Measurements from ENCODE around the gene CC2D1A.

The CC2D1A gene

DNA sequence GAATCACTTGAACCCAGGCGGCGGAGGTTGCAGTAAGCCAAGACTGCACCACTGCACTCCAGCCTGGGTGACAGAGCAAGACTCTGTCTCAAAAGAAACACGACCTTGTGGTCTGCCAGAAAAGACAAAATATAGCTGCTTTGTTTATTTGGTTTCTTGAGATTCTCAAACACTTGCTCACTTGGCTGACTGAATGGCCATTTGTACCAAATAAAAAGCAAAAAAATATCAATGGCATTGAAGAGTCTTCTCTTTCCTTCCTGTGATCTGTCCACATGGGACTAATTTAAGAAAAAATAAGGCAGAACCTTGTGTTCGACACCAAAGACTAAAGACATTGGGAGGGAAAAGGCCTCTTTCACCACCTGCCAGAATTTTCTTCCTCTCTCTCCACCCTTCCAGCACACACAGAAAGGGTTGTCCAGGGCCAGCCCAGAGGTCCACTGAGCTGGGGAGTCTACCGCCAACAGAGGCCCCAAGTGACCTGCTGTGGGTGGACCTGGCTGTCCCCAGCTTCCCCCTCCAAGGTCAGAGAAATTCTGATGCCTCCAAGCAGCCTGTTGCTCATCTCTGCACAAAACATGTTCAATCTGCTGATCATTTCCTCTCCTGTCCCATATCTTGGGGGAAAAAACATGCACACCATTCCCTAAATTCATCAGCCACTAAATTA is 6.0 kb upstream of the CC2D1A start:
- no peaks in the 10 kb centered on the region for H3K27me3 Mint-ChIP-seq
- H3K36me3 Mint-ChIP-seq (ENCODE audit: insufficient read depth): no peaks in the 10 kb centered on the region
- no peaks in the 10 kb centered on the region for H3K9me3 Mint-ChIP-seq
- H3K4me3 Mint-ChIP-seq: no peak overlapping the region
- H3K27ac Mint-ChIP-seq (ENCODE audit: low read depth): no peak overlapping the region
- H3K4me1 Mint-ChIP-seq: no peaks in the 10 kb centered on the region
- ATAC-seq (replicated peaks; ENCODE audit: extremely low read depth, poor library complexity, severe bottlenecking) (no peak), DNase-seq (ENCODE audit: low spot score in 2 of 2) (no peak)

DNA sequence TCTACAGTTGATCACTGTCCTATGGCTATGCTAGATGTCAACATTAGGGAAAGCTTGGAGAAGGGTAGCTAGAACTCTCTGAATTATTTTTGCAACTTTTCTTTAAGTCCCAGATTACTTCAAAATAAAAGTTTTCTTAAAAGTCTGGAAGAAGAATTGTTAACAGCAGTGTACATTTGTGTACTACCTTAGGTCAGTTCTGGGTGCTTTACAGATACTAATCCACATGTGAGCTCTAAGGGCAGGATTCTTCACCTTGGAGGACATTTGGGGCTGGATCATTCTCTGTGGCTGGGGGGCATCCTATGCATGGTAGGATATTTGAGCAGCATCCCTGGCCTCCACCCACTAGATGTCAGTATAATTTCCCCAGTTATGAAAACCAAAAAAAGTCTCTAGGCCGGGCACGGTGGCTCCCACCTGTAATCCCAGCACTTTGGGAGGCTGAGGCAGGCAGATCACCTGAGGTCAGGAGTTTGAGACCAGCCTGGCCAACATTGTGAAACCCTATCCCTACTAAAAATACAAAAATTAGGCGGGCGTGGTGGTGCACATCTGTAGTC is 2.9 kb upstream of the CC2D1A start:
- H3K36me3 Mint-ChIP-seq (ENCODE audit: insufficient read depth): peaks cover 2% of the 10 kb centered on the region
- ATAC-seq (replicated peaks; ENCODE audit: extremely low read depth, poor library complexity, severe bottlenecking): no peak
- no peak overlapping the region for H3K4me3 Mint-ChIP-seq
- H3K27me3 Mint-ChIP-seq: no peaks in the 10 kb centered on the region
- no peaks in the 10 kb centered on the region for H3K9me3 Mint-ChIP-seq
- DNase-seq (ENCODE audit: low spot score in 2 of 2): no peak
- H3K27ac Mint-ChIP-seq (ENCODE audit: low read depth): no peak overlapping the region
- H3K4me1 Mint-ChIP-seq: peaks cover 12% of the 10 kb centered on the region

DNA sequence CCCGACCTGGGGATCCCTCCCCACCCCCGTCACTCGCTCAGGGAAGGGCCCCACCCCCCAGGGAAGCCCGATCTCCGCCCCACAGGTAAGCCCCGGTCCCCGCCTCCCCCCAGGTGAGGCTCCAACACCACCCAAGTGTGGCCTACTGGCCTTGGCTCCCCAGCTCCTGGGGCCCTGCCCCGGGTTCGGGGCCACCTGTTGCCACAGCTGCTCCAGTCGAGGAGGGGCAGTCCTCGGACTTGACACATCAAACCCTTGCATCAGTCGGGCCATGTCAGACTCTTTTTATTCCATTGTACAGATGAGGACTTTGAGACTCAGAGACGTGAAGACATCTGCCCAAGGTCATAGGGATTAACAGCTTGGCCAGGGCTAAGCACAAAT is 512 bp downstream of the CC2D1A start:
- DNase-seq (ENCODE audit: low spot score in 2 of 2): no peak

DNA sequence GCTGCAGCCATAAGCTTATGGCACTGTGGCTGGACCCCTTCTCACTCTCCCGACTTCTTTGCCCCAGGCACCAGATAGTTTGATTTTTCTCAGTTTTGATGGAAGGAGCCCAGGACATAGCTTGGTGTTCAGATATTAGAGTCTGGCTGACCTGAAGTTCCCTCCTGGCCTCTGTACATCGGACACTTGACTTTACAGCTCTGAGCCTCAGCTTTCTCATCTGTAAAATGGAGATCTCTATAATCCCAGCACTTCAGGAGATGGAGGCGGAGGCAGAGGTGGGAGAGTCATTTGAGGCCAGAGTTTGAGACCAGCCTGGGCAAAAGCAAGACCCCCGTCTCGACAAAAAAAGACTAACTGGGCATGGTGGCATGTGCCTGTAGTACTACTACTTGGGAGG is 909 bp downstream of the CC2D1A start:
- peak overlapping the region; percentile 46 for H3K27ac Mint-ChIP-seq (ENCODE audit: low read depth)
- H3K4me1 Mint-ChIP-seq: peaks cover 12% of the 10 kb centered on the region
- no peaks in the 10 kb centered on the region for H3K27me3 Mint-ChIP-seq

More for the DNA sequence above, 512 bp downstream of the CC2D1A start:
- peaks cover 19% of the 10 kb centered on the region for H3K36me3 Mint-ChIP-seq (ENCODE audit: insufficient read depth)
- peaks cover 12% of the 10 kb centered on the region for H3K4me1 Mint-ChIP-seq
- peak; percentile 37 for ATAC-seq (replicated peaks; ENCODE audit: extremely low read depth, poor library complexity, severe bottlenecking)
- H3K4me3 Mint-ChIP-seq: peak overlapping the region; percentile 84
- no peaks in the 10 kb centered on the region for H3K27me3 Mint-ChIP-seq
- H3K27ac Mint-ChIP-seq (ENCODE audit: low read depth): peak overlapping the region; percentile 46
- H3K9me3 Mint-ChIP-seq: no peaks in the 10 kb centered on the region

DNA sequence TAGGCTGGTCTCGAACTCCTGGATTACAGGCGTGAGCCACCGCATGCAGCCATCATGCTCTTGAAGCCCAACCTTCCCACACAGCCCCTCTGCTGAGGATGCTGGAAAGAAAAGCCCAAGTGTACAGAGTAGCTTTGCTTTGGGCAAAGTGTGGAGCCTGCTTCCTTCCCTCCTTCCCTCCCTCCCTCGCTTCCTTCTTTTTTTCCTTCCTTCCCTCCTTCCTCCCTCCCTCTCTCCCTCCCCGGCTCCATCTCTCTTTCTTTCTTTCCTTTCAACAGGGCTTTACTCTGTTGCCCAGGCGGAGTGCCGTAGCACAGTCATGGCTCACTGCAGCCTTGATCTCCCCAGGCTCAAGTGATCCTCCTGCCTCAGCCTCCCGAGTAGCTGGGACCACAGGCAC is 2.7 kb downstream of the CC2D1A start:
- Mint-ChIP-seq H3K4me3 (no peak overlapping the region), H3K4me1 (peaks cover 12% of the 10 kb centered on the region), H3K36me3 (ENCODE audit: insufficient read depth) (peaks cover 27% of the 10 kb centered on the region), H3K27me3 (no peaks in the 10 kb centered on the region), H3K27ac (ENCODE audit: low read depth) (no peak overlapping the region), H3K9me3 (no peaks in the 10 kb centered on the region)
- DNase-seq (ENCODE audit: low spot score in 2 of 2): no peak
- ATAC-seq (replicated peaks; ENCODE audit: extremely low read depth, poor library complexity, severe bottlenecking): no peak

More for the DNA sequence above, 909 bp downstream of the CC2D1A start:
- Mint-ChIP-seq H3K4me3 (peak overlapping the region; percentile 84), H3K36me3 (ENCODE audit: insufficient read depth) (peaks cover 22% of the 10 kb centered on the region), H3K9me3 (no peaks in the 10 kb centered on the region)
- ATAC-seq (replicated peaks; ENCODE audit: extremely low read depth, poor library complexity, severe bottlenecking) (no peak), DNase-seq (ENCODE audit: low spot score in 2 of 2) (no peak)

DNA sequence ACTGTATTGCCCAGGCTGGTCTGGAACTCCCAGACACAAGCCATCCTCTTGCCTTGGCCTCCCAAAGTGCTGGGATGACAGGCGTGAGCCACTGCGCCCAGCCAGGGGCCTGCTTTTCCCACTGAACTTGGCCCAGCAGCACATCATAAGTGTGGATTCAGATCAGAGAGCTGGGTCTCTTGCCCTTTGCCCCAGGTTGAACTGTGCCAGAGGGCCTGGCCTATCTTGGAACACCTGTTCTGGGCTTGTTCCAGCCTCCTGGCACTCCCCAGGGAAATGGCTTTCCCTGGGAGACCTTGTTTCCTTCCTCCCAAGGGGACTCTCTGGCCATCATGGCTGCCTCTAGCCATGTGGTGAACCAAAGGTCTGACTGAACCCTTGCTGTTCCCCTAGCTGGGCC is 3.4 kb downstream of the CC2D1A start:
- H3K27ac Mint-ChIP-seq (ENCODE audit: low read depth): no peak overlapping the region
- no peak overlapping the region for H3K4me3 Mint-ChIP-seq
- H3K27me3 Mint-ChIP-seq: no peaks in the 10 kb centered on the region
- no peak for DNase-seq (ENCODE audit: low spot score in 2 of 2)
- H3K9me3 Mint-ChIP-seq: no peaks in the 10 kb centered on the region
- no peak for ATAC-seq (replicated peaks; ENCODE audit: extremely low read depth, poor library complexity, severe bottlenecking)
- H3K36me3 Mint-ChIP-seq (ENCODE audit: insufficient read depth): peaks cover 27% of the 10 kb centered on the region
- H3K4me1 Mint-ChIP-seq: peaks cover 12% of the 10 kb centered on the region

DNA sequence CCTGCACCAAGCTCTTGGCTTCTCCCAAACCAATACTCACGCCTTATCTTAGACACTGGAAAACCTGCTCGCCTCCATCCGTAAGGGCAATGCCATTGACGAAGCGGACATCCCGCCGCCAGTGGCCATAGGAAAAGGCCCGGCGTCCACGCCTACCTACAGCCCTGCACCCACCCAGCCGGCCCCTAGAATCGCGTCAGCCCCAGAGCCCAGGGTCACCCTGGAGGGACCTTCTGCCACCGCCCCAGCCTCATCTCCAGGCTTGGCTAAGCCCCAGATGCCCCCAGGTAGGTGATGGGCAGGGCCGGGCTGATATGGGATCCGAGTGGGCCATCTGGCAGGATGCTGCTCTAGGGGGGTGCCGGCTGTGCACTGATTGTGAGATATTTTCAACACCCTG is 7.4 kb downstream of the CC2D1A start:
- Mint-ChIP-seq H3K9me3 (no peaks in the 10 kb centered on the region), H3K27me3 (no peaks in the 10 kb centered on the region), H3K4me3 (no peak overlapping the region), H3K4me1 (no peaks in the 10 kb centered on the region), H3K36me3 (ENCODE audit: insufficient read depth) (peaks cover 48% of the 10 kb centered on the region), H3K27ac (ENCODE audit: low read depth) (no peak overlapping the region)
- ATAC-seq (replicated peaks; ENCODE audit: extremely low read depth, poor library complexity, severe bottlenecking) (no peak), DNase-seq (ENCODE audit: low spot score in 2 of 2) (no peak)

DNA sequence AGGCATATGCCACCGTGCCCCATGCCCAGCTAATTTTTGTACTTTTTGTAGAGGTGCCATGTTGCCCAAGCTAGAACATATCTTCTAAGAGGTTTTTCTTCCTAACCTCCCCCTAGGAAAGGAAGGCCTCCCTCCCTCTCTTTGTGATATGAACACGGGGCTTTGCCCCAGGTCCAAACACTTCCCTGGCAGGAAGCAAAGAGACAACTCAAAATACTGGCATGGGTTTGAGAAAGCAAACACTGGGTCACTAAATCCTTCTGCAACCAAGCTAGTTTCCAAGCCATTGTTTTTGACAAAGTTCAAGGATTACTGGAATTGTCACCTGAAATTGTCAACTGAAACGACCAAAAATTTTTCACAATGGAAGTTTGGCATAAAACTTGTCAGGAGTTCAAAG is 8.8 kb downstream of the CC2D1A start:
- DNase-seq (ENCODE audit: low spot score in 2 of 2) (no peak), ATAC-seq (replicated peaks; ENCODE audit: extremely low read depth, poor library complexity, severe bottlenecking) (no peak)
- Mint-ChIP-seq H3K27me3 (no peaks in the 10 kb centered on the region), H3K27ac (ENCODE audit: low read depth) (no peak overlapping the region), H3K9me3 (no peaks in the 10 kb centered on the region), H3K36me3 (ENCODE audit: insufficient read depth) (peaks cover 44% of the 10 kb centered on the region), H3K4me3 (no peak overlapping the region), H3K4me1 (no peaks in the 10 kb centered on the region)

DNA sequence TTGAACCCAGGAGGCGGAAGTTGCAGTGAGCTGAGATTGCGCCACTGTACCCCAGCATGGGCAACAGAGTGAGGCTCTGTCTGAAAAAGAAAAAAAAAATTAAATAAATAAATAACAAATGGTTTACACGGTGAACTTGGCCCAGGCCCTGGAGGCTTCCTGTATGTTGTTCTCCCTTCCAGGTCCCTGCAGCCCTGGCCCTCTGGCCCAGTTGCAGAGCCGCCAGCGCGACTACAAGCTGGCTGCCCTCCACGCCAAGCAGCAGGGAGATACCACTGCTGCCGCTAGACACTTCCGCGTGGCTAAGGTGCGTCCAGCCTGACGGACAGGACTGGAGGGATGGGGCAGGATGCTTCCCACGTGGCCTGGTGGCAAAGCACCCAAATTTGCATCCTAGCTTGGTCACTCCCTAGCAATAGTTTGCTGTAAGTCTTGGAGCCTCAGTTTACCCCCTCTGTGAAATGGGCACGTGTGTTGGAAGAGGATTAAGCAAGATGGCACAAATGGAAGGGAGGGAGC is 11.9 kb downstream of the CC2D1A start:
- Mint-ChIP-seq H3K9me3 (no peaks in the 10 kb centered on the region), H3K36me3 (ENCODE audit: insufficient read depth) (peaks cover 38% of the 10 kb centered on the region), H3K27me3 (no peaks in the 10 kb centered on the region), H3K4me3 (no peak overlapping the region), H3K27ac (ENCODE audit: low read depth) (no peak overlapping the region), H3K4me1 (peaks cover 4% of the 10 kb centered on the region)
- no peak for ATAC-seq (replicated peaks; ENCODE audit: extremely low read depth, poor library complexity, severe bottlenecking)
- no peak for DNase-seq (ENCODE audit: low spot score in 2 of 2)

DNA sequence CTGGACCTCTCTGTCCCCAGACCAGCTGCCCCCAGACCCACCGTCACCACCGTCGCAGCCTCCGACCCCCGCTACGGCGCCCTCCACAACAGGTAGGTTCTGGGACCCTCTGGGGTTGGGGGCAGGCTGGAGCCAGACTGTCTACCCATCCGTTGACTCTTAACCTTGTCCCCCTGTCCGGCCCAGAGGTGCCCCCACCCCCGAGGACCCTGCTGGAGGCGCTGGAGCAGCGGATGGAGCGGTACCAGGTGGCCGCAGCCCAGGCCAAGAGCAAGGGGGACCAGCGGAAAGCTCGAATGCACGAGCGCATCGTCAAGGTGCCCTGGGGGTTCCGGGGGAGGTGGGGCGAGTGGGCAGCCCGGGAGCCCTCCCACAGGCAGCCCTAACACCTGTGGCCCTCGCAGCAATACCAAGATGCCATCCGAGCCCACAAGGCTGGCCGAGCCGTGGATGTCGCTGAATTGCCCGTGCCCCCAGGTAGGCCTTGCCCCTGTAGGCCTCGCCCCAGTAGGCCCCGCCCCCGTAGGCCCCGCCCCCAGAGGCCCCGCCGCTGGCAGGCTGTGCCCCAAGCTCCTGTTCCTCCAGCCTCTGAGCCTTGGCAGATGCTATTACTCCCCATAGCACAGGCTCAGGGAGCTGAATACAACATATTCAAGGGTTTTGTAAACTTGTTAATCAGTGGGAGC is 12.9 kb downstream of the CC2D1A start:
- Mint-ChIP-seq H3K27me3 (no peaks in the 10 kb centered on the region), H3K27ac (ENCODE audit: low read depth) (no peak overlapping the region), H3K4me3 (no peak overlapping the region), H3K9me3 (no peaks in the 10 kb centered on the region), H3K36me3 (ENCODE audit: insufficient read depth) (peaks cover 39% of the 10 kb centered on the region), H3K4me1 (peaks cover 4% of the 10 kb centered on the region)
- DNase-seq (ENCODE audit: low spot score in 2 of 2): no peak
- no peak for ATAC-seq (replicated peaks; ENCODE audit: extremely low read depth, poor library complexity, severe bottlenecking)

DNA sequence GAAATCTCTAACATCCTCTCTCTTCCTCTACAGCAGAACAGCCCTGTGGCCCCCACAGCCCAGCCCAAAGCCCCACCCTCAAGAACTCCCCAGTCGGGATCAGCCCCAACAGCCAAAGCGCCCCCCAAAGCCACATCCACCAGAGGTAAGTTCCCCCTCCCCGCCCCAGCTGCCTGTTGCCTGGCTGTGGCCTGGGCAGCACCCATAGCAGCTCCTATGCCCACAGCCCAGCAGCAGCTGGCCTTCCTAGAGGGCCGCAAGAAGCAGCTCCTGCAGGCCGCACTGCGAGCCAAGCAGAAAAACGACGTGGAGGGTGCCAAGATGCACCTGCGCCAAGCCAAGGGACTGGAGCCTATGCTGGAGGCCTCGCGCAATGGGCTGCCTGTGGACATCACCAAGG is 14.5 kb downstream of the CC2D1A start:
- no peak for ATAC-seq (replicated peaks; ENCODE audit: extremely low read depth, poor library complexity, severe bottlenecking)

DNA sequence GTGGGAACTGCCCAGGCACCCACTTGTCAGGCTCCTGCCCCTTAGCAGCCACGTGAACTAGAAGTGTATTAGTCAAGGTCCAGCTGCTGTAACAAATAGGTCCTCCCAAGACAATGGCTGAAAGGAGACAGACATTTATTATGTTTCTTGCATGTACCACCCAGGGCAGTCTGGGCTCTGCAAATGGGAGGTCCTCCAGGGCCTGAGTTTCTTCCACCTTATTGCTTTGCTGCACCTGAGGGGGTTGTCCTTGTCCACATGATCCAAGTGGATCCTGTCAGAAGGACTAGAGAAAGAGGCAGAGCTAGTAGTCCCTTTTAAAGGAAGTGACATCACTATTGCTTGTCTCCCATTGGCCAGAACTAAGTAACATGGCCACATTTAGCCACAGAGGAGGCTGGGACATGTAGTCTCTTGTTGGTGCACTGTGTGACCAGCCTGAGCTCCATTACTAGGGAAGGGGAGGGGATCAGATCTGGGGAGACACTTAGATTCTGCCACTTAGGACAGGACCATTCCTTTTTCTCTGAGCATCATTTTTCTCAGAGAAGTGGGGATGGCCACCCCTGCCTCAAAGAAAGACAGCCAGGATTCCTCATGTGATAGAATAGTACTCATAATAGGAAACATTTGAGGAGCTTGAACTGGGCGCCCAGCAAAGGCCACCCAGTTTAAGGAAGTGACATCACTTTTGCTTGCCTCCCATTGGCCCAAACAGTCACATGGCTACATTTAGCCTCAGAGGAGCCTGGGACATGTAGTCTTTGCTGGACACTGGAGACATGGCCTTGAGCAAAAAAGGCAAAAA is 15.1 kb downstream of the CC2D1A start:
- H3K9me3 Mint-ChIP-seq: no peaks in the 10 kb centered on the region
- peaks cover 25% of the 10 kb centered on the region for H3K36me3 Mint-ChIP-seq (ENCODE audit: insufficient read depth)
- ATAC-seq (replicated peaks; ENCODE audit: extremely low read depth, poor library complexity, severe bottlenecking) (peak; percentile 75), DNase-seq (ENCODE audit: low spot score in 2 of 2) (no peak)
- no peak overlapping the region for H3K4me3 Mint-ChIP-seq
- no peak overlapping the region for H3K27ac Mint-ChIP-seq (ENCODE audit: low read depth)
- peaks cover 4% of the 10 kb centered on the region for H3K4me1 Mint-ChIP-seq
- no peaks in the 10 kb centered on the region for H3K27me3 Mint-ChIP-seq

More for the DNA sequence above, 14.5 kb downstream of the CC2D1A start:
- H3K9me3 Mint-ChIP-seq: no peaks in the 10 kb centered on the region
- peaks cover 30% of the 10 kb centered on the region for H3K36me3 Mint-ChIP-seq (ENCODE audit: insufficient read depth)
- DNase-seq (ENCODE audit: low spot score in 2 of 2): no peak
- H3K27me3 Mint-ChIP-seq: no peaks in the 10 kb centered on the region
- H3K27ac Mint-ChIP-seq (ENCODE audit: low read depth): no peak overlapping the region
- no peak overlapping the region for H3K4me3 Mint-ChIP-seq
- H3K4me1 Mint-ChIP-seq: peaks cover 4% of the 10 kb centered on the region
